Neural crest cell (in vitro differentiated cells): Measurements from ENCODE around the gene MST1. TPM values are rescaled to one million over a fixed set of nuclear protein-coding genes. Genes with fewer than 3 reads are reported as not detected.

Experiments
- DNase-seq: peaks from one replicate; pipeline ENCODE4 v3.0.0; 2021; ENCODE audit warnings: low read depth, mixed read lengths, low spot score
- H3K27ac Mint-ChIP-seq: one replicate; pipeline ENCODE4 v1.8.0; 2021; ENCODE audit warnings: mild to moderate bottlenecking, mixed read lengths; ENCODE audit not compliant: unreplicated experiment
- H3K27me3 Mint-ChIP-seq: 2 replicates; pipeline ENCODE4 v1.8.0; 2021; ENCODE audit warnings: low read depth, mild to moderate bottlenecking, mixed read lengths
- H3K36me3 Mint-ChIP-seq: 2 replicates; pipeline ENCODE4 v1.8.0; 2021; ENCODE audit warnings: low read depth, mild to moderate bottlenecking, mixed read lengths
- H3K4me1 Mint-ChIP-seq: 2 replicates; pipeline ENCODE4 v1.8.0; 2021; ENCODE audit warnings: mixed read lengths
- H3K4me3 Mint-ChIP-seq: one replicate; pipeline ENCODE4 v1.8.0; 2021; ENCODE audit warnings: mild to moderate bottlenecking, mixed read lengths
- H3K9me3 Mint-ChIP-seq: 2 replicates; pipeline ENCODE4 v1.8.0; 2021; ENCODE audit warnings: mixed read lengths
- total RNA-seq: library from RNA; stranded (reverse); gene quantifications from 2 replicates; pipeline ENCODE4 v1.2.1, GENCODE V29; 2021
- TF ChIP-seq, protein P1 (sequence below): fragments of 200-600 bp; sonication (generic); conservative IDR thresholded peaks from 2 replicates; pipeline ENCODE4 v1.5.0; 2021; ENCODE audit warnings: antibody characterized with exemption, mild to moderate bottlenecking

The MST1 gene
- total RNA-seq, 1 donor from 2014 or later, result 15.0 TPM

- H3K27me3 Mint-ChIP-seq, result peaks cover 17% of the 10 kb centered on the region
- TF ChIP-seq, protein P1, sequence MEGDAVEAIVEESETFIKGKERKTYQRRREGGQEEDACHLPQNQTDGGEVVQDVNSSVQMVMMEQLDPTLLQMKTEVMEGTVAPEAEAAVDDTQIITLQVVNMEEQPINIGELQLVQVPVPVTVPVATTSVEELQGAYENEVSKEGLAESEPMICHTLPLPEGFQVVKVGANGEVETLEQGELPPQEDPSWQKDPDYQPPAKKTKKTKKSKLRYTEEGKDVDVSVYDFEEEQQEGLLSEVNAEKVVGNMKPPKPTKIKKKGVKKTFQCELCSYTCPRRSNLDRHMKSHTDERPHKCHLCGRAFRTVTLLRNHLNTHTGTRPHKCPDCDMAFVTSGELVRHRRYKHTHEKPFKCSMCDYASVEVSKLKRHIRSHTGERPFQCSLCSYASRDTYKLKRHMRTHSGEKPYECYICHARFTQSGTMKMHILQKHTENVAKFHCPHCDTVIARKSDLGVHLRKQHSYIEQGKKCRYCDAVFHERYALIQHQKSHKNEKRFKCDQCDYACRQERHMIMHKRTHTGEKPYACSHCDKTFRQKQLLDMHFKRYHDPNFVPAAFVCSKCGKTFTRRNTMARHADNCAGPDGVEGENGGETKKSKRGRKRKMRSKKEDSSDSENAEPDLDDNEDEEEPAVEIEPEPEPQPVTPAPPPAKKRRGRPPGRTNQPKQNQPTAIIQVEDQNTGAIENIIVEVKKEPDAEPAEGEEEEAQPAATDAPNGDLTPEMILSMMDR, result no peak
Measured at GRCh38 chr3:49723628-49724551, 34.6 kb upstream of the MST1 start, which contains the start of gene GMPPB. Gene GMPPB (minus strand): TSS chr3:49723951. CDS start chr3:49723726, 225 bp downstream.

GRCh38 chr3:49723296-49723627 is 34.0 kb upstream of the MST1 start:
- no peaks in the 10 kb centered on the region for H3K9me3 Mint-ChIP-seq
- peak overlapping the region; percentile 96 for H3K27ac Mint-ChIP-seq
- H3K4me1 Mint-ChIP-seq, result peaks cover 36% of the 10 kb centered on the region
- peaks cover 8% of the 10 kb centered on the region for H3K36me3 Mint-ChIP-seq
- peaks cover 19% of the 10 kb centered on the region for H3K27me3 Mint-ChIP-seq
- TF ChIP-seq, protein P1, result no peak
- peak overlapping the region; percentile 98 for H3K4me3 Mint-ChIP-seq
- no peak for DNase-seq

More at GRCh38 chr3:49723628-49724551, 34.6 kb upstream of the MST1 start, which contains the start of gene GMPPB:
- H3K4me1 Mint-ChIP-seq, result peaks cover 31% of the 10 kb centered on the region
- H3K4me3 Mint-ChIP-seq, result peak within 1 kb of the TSS; percentile 98
- peak; percentile 87 for DNase-seq
- peak within 1 kb of the TSS; percentile 100 for H3K27ac Mint-ChIP-seq
- H3K36me3 Mint-ChIP-seq, result peaks cover 8% of the 10 kb centered on the region
- no peaks in the 10 kb centered on the region for H3K9me3 Mint-ChIP-seq

- TF ChIP-seq, protein P1, result no peak
- Mint-ChIP-seq H3K27me3 (peaks cover 19% of the 10 kb centered on the region), H3K27ac (peak overlapping the region; percentile 96), H3K9me3 (no peaks in the 10 kb centered on the region), H3K36me3 (peaks cover 8% of the 10 kb centered on the region), H3K4me3 (peak overlapping the region; percentile 98), H3K4me1 (peaks cover 36% of the 10 kb centered on the region)
- DNase-seq, result no peak
Measured at GRCh38 chr3:49722896-49723295, 33.6 kb upstream of the MST1 start.

DNA sequence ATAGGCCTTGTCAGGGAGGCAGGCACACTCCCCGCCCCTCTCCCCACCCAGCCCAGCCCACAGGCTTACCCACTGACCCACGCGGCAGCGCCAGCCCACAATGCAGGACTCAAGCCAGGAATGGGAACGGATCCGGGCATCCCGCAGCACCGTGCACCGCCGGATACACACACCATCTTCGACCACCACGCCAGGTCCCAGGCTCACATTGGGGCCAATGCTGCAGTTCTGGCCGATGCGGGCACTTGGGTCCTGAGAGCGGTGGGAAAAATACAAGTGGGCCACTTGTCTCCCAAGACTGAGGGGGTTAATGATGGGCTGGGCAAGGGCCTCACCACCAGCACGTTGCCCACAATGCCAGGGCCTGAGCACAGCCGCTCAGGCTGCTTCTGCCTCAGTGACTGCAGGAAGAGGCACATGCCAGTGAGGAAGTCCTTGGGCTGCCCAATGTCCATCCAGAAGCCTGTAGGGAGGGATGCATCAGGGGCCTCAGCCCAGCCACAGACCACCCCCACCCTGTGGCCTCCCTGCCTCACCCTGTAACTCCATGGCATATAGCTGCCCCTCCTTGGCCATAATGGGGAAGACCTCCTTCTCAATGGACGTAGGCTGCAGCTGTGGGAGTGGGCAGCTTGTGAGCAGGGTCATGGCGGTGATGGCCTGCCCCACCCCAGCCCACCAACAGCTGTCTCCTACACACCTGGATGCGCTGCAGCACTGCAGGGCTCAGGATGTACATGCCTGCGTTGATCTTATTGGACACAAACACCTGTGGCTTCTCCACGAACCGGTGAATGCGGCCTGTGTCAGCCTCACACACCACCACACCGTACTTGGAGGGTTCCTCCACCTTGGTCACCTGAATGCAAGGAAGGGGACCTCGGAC is 32.9 kb upstream of the MST1 start:
- H3K36me3 Mint-ChIP-seq, result peaks cover 8% of the 10 kb centered on the region
- TF ChIP-seq, protein P1, result no peak
- no peak overlapping the region for H3K27ac Mint-ChIP-seq
- peak overlapping the region; percentile 98 for H3K4me3 Mint-ChIP-seq
- H3K9me3 Mint-ChIP-seq, result no peaks in the 10 kb centered on the region
- H3K27me3 Mint-ChIP-seq, result peaks cover 19% of the 10 kb centered on the region
- no peak for DNase-seq
- H3K4me1 Mint-ChIP-seq, result peaks cover 36% of the 10 kb centered on the region

DNA sequence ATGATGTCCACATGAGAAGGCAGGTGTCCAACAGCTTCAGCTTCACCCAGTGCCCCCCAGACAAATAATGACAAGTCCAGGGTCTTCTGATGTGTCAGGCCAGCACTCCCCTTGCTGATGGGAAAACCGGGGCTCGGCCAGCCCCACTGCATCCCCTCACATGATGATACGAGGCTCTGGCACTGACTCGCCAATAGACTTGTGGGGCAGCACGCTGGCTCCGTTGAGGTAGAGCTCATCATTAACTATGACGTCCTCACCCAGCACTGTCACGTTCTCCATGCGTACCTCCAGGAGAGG is 32.3 kb upstream of the MST1 start:
- H3K9me3 Mint-ChIP-seq, result no peaks in the 10 kb centered on the region
- no peak overlapping the region for H3K27ac Mint-ChIP-seq
- no peak for DNase-seq
- H3K27me3 Mint-ChIP-seq, result peaks cover 19% of the 10 kb centered on the region
- peaks cover 36% of the 10 kb centered on the region for H3K4me1 Mint-ChIP-seq
- peaks cover 8% of the 10 kb centered on the region for H3K36me3 Mint-ChIP-seq
- H3K4me3 Mint-ChIP-seq, result peak overlapping the region; percentile 98
- TF ChIP-seq, protein P1, result no peak
